MCF 10A (cell line): ENCODE measurements around the gene IGF1R. TPM values are rescaled to one million over a fixed set of nuclear protein-coding genes. Genes with fewer than 3 reads are reported as not detected.

Experiments used
- BruUV-seq: library from RNA; stranded (reverse); fragments of 400-500 nt; replicated peaks from 2 replicates; lab custom pipeline; 2021; lab: Mats Ljungman, UMichigan
- CTCF ChIA-PET: fragments of 300-600 bp; sonication (Branson Sonifier 250); formaldehyde crosslinking; extraction: SDS; loops from one replicate; lab custom pipeline; 2021; ENCODE audit warnings: antibody characterized with exemption, inconsistent platforms; lab: Yijun Ruan, JAX
- POLR2A ChIA-PET: fragments of 300-600, 350-650 bp; sonication (Branson Sonifier 250); formaldehyde crosslinking; extraction: SDS; loops from one replicate; lab custom pipeline; 2020; ENCODE audit warnings: antibody characterized with exemption, inconsistent platforms; lab: Yijun Ruan, JAX
- DNase-seq: peaks from one replicate; pipeline ENCODE4 v3.0.0-alpha.2; 2018; ENCODE audit not compliant: unreplicated experiment
- H3K27ac Mint-ChIP-seq: one replicate; pipeline ENCODE4 v1.8.0; 2022; ENCODE audit warnings: mild to moderate bottlenecking, low read depth, mixed read lengths; ENCODE audit not compliant: unreplicated experiment
- H3K27me3 Mint-ChIP-seq: one replicate; pipeline ENCODE4 v1.8.0; 2022; ENCODE audit warnings: mixed read lengths; ENCODE audit not compliant: insufficient read depth, unreplicated experiment
- H3K36me3 Mint-ChIP-seq: one replicate; pipeline ENCODE4 v1.8.0; 2022; ENCODE audit warnings: mild to moderate bottlenecking, moderate library complexity, mixed read lengths; ENCODE audit not compliant: insufficient read depth, unreplicated experiment
- H3K4me1 Mint-ChIP-seq: one replicate; pipeline ENCODE4 v1.8.0; 2022; ENCODE audit warnings: mixed read lengths; ENCODE audit not compliant: insufficient read depth, unreplicated experiment
- H3K4me3 Mint-ChIP-seq: one replicate; pipeline ENCODE4 v1.8.0; 2022; ENCODE audit warnings: mild to moderate bottlenecking, moderate library complexity, mixed read lengths; ENCODE audit not compliant: unreplicated experiment
- H3K9me3 Mint-ChIP-seq: one replicate; pipeline ENCODE4 v1.8.0; 2022; ENCODE audit warnings: mixed read lengths; ENCODE audit not compliant: unreplicated experiment
- intact Hi-C: fragments of 100-400 bp; cut with micrococcal nuclease; formaldehyde crosslinking; loops from 2 replicates; pipeline ENCODE4 v1.14.1; 2022
- total RNA-seq: library from RNA; stranded (reverse); gene quantifications from 2 replicates; pipeline ENCODE4 v1.2.3, GENCODE V29; 2022
- TF ChIP-seq, protein P1 (sequence below): fragments of 200-600 bp; IDR thresholded peaks from one replicate; pipeline ENCODE4 v1.8.0; 2022; ENCODE audit warnings: antibody characterized with exemption, mild to moderate bottlenecking; ENCODE audit not compliant: unreplicated experiment

Gene IGF1R
- total RNA-seq, 1 experiment from 2014 or later: 53.3 TPM

DNA sequence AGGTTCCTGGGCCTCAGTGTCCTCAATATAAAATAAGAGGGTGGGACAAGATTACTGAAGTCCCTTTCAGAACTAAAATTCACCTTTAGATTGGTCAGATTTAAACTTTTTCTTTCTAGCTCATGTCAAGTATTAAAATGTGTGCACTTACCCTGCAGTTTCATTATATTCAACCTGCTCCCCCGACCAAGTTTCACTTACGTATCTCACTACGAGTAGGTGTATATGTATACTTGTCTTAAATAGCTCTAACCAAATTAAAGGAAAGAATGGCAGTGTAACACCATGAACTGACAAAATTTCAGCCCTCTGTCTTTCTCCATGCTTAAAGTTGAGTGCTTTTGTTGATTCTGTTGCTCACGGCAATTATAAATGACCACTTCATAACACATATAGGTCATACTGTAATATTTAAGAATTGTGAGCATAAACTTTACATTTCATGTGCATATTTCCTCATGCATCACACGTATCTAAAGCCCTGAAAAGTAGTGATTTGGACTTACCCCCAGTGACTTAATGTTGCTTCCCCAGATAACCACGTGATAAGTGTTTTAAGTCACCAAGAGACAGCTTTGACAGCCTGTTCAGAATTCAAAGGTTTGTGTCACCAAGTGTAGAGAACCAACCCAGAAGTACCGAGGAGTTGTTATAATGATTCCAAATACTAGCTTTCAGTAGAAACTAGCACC lies 289.2 kb downstream of the IGF1R start:
- Mint-ChIP-seq H3K4me3 (no peak overlapping the region), H3K9me3 (no peaks in the 10 kb centered on the region), H3K27ac (no peak overlapping the region), H3K27me3 (no peaks in the 10 kb centered on the region), H3K4me1 (no peaks in the 10 kb centered on the region), H3K36me3 (peaks cover 92% of the 10 kb centered on the region)
- no peak for DNase-seq
- TF ChIP-seq, protein P1, sequence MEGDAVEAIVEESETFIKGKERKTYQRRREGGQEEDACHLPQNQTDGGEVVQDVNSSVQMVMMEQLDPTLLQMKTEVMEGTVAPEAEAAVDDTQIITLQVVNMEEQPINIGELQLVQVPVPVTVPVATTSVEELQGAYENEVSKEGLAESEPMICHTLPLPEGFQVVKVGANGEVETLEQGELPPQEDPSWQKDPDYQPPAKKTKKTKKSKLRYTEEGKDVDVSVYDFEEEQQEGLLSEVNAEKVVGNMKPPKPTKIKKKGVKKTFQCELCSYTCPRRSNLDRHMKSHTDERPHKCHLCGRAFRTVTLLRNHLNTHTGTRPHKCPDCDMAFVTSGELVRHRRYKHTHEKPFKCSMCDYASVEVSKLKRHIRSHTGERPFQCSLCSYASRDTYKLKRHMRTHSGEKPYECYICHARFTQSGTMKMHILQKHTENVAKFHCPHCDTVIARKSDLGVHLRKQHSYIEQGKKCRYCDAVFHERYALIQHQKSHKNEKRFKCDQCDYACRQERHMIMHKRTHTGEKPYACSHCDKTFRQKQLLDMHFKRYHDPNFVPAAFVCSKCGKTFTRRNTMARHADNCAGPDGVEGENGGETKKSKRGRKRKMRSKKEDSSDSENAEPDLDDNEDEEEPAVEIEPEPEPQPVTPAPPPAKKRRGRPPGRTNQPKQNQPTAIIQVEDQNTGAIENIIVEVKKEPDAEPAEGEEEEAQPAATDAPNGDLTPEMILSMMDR: no peak
- intact Hi-C loops: no loop called here
- no TSS peak for BruUV-seq
- POLR2A ChIA-PET: no interaction called here
- CTCF ChIA-PET: interaction anchor here (0.6 to 1.3 kb wide), 4 partner anchors 139 to 1315 kb away, joined by 3 to 5 read pairs (median 4); no protein-coding TSS in a partner anchor

DNA sequence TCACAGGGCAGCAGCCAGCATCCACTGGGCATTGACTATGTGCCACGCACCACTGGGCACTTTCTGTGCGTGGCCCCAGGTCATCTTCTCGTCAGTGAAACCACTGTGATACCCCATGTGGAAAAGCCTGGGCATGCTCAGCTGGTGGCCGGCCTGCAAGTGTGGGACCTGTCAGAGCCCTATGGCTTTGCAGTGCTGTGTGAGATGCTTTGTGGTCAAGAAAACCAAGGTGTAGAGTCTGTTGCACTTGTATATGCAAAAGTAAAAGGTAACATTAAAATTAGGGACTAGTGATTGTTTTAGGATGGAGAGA lies 289.7 kb downstream of the IGF1R start:
- peaks cover 92% of the 10 kb centered on the region for H3K36me3 Mint-ChIP-seq
- DNase-seq: no peak
- ChIA-PET CTCF (interaction anchor here (0.6 to 1.3 kb wide), 3 partner anchors 139 to 1315 kb away, joined by 3 to 5 read pairs (median 4); no protein-coding TSS in a partner anchor), POLR2A (no interaction called here)
- TF ChIP-seq, protein P1: no peak
- no peaks in the 10 kb centered on the region for H3K9me3 Mint-ChIP-seq
- no peaks in the 10 kb centered on the region for H3K4me1 Mint-ChIP-seq
- no peak overlapping the region for H3K27ac Mint-ChIP-seq
- BruUV-seq: no TSS peak
- H3K27me3 Mint-ChIP-seq: no peaks in the 10 kb centered on the region
- no peak overlapping the region for H3K4me3 Mint-ChIP-seq
- intact Hi-C loops: no loop called here

DNA sequence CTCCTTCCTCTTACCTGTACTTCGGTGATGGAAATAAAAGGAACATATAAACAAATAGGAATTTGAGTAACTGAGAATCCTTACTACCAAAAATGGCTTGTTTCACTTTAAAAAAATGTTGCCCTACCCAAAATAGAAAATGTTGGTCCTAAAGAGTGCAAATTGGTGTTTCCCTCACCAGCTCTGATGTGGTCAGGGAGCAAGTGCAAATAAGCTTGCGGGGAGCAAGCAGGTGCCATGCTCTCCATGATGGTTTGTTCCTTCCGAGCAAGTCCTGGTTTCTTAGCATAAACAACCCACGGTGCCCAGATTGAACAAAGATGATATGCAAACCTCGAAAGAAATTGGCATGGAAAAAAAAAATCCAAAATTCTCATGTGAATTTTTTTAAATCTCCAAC lies 290.5 kb downstream of the IGF1R start:
- intact Hi-C loops: no loop called here
- TF ChIP-seq, protein P1: no peak
- Mint-ChIP-seq H3K9me3 (no peaks in the 10 kb centered on the region), H3K27ac (no peak overlapping the region), H3K4me3 (no peak overlapping the region), H3K4me1 (no peaks in the 10 kb centered on the region), H3K27me3 (no peaks in the 10 kb centered on the region), H3K36me3 (peaks cover 95% of the 10 kb centered on the region)
- BruUV-seq: no TSS peak
- DNase-seq: no peak
- ChIA-PET POLR2A (interaction anchor here (0.7 to 1.0 kb wide), 2 partner anchors 14 to 419 kb away, joined by 3 to 8 read pairs; no protein-coding TSS in a partner anchor), CTCF (no interaction called here)

GRCh38 chr15:98939311-98940080 lies 291.2 kb downstream of the IGF1R start:
- H3K4me1 Mint-ChIP-seq: no peaks in the 10 kb centered on the region
- TF ChIP-seq, protein P1: no peak
- no peaks in the 10 kb centered on the region for H3K9me3 Mint-ChIP-seq
- ChIA-PET POLR2A (interaction anchor here (0.7 to 1.0 kb wide), 2 partner anchors 15 to 418 kb away, joined by 3 to 8 read pairs; no protein-coding TSS in a partner anchor), CTCF (interaction anchor here (0.6 to 0.7 kb wide), 2 partner anchors 17 to 329 kb away, joined by 3 read pairs; no protein-coding TSS in a partner anchor)
- no peak overlapping the region for H3K4me3 Mint-ChIP-seq
- H3K36me3 Mint-ChIP-seq: peaks cover 93% of the 10 kb centered on the region
- intact Hi-C loops: no loop called here
- H3K27me3 Mint-ChIP-seq: no peaks in the 10 kb centered on the region
- no peak overlapping the region for H3K27ac Mint-ChIP-seq
- DNase-seq: no peak
- no TSS peak for BruUV-seq
